ENCODE measurements around the gene SNRK.

GRCh38 chr3:43284171-43284570 lies 2.2 kb upstream of the SNRK start:
- TF ChIP-seq CTCF (IDR thresholded peaks at IDR 0.05) (no peak), EP300 (IDR thresholded peaks at IDR 0.05) (no peak), POLR2AphosphoS5 (IDR thresholded peaks at IDR 0.05) (no peak)
